GM12801 (cell line): Measurements from ENCODE around the gene CELF2.

ENCODE experiments used
- CTCF ChIP-seq: IDR thresholded peaks from one replicate; pipeline ENCODE4 v1.5.1; 2011; ENCODE audit warnings: control low read depth; ENCODE audit not compliant: insufficient read length; ENCODE audit errors: extremely low read depth

CELF2 gene

GRCh38 chr10:11282661-11283060 is 265.0 kb downstream of the CELF2 start:
- TF ChIP-seq CTCF, result no peak

GRCh38 chr10:11284291-11285085 is 266.8 kb downstream of the CELF2 start:
- TF ChIP-seq CTCF, result no peak

GRCh38 chr10:11285171-11285570 is 267.5 kb downstream of the CELF2 start:
- no peak for TF ChIP-seq CTCF

- TF ChIP-seq CTCF, result no peak
Observed at GRCh38 chr10:11286261-11286852, 268.7 kb downstream of the CELF2 start.

GRCh38 chr10:11288302-11288701 is 270.6 kb downstream of the CELF2 start:
- no peak for TF ChIP-seq CTCF

GRCh38 chr10:11290156-11290890 is 272.7 kb downstream of the CELF2 start:
- no peak for TF ChIP-seq CTCF

- no peak for TF ChIP-seq CTCF
Observed at GRCh38 chr10:11292576-11293302, 275.1 kb downstream of the CELF2 start.
